ENCODE measurements around the gene SPATS2L.

GRCh38 chr2:200484934-200485333 is 178.4 kb downstream of the SPATS2L start:
- TF ChIP-seq CTCF (IDR thresholded peaks at IDR 0.05) (no peak), POLR2A (IDR thresholded peaks at IDR 0.05) (no peak)
